SK-N-SH (cell line): Measurements from ENCODE around the gene GBP1. TPM values are rescaled to one million over a fixed set of nuclear protein-coding genes. Genes with fewer than 3 reads are reported as not detected.
A peak's percentile ranks its signal among the peaks of the same experiment; 100 is the strongest.

Experiments used
- CTCF ChIA-PET: fragments of 300-600, 350-600 bp; formaldehyde crosslinking; extraction: SDS; loops from one replicate; lab custom pipeline; 2021; lab: Yijun Ruan, JAX
- POLR2A ChIA-PET: fragments of 350-600 bp; sonication (Branson Sonifier 250); formaldehyde crosslinking; extraction: SDS; loops from one replicate; lab custom pipeline; 2020; ENCODE audit warnings: antibody characterized with exemption, inconsistent platforms; lab: Yijun Ruan, JAX
- DNase-seq: peaks from one replicate; pipeline ENCODE4 v3.0.0; 2012
- H2AFZ ChIP-seq: fragments of 200-600 bp; sonication (generic); 2 replicates; pipeline ENCODE4 v1.8.1; 2016; ENCODE audit warnings: antibody characterized with exemption, mild to moderate bottlenecking, low read depth
- H3F3A ChIP-seq: fragments of 200-600 bp; sonication (generic); replicated peaks from 2 replicates; pipeline ENCODE3; 2016; ENCODE audit warnings: antibody characterized with exemption, mild to moderate bottlenecking; ENCODE audit not compliant: insufficient read depth
- H3K27ac ChIP-seq, 2 experiments: fragments of 200-500 bp in 1 of 2; fragments of 200-600 bp in 1 of 2; sonication (Bioruptor generic) in 1 of 2; sonication (generic), shearing (Covaris generic) in 1 of 2; 2 replicates each; pipeline versions ENCODE4 v1.5.1 to v1.6.1; 2014 to 2016; ENCODE audit warnings: low read depth in 2 of 2, inconsistent platforms in 1 of 2, low read length in 1 of 2, mild to moderate bottlenecking in 1 of 2, mixed read lengths in 1 of 2
- H3K27me3 ChIP-seq: fragments of 200-600 bp; sonication (generic), shearing (Covaris generic); 2 replicates; pipeline ENCODE4 v1.6.1; 2016; ENCODE audit warnings: mixed run types; ENCODE audit not compliant: insufficient read depth
- H3K36me3 ChIP-seq, 2 experiments: fragments of 200-500 bp in 1 of 2; fragments of 200-600 bp in 1 of 2; sonication (Bioruptor generic) in 1 of 2; sonication (generic) in 1 of 2; replicated peaks in 1 of 2; 2 replicates each; pipeline versions ENCODE3 to v1.5.1; 2014 to 2016; ENCODE audit warnings: low read length in 1 of 2, mild to moderate bottlenecking in 1 of 2; ENCODE audit not compliant: insufficient read depth in 2 of 2, control insufficient read depth in 1 of 2
- H3K4me1 ChIP-seq, 2 experiments: fragments of 200-500 bp in 1 of 2; fragments of 200-600 bp in 1 of 2; sonication (Bioruptor generic) in 1 of 2; sonication (generic), shearing (Covaris generic) in 1 of 2; 2 replicates each; pipeline versions ENCODE4 v1.5.1 to v1.6.1; 2014 to 2016; ENCODE audit warnings: low read depth in 1 of 2, low read length in 1 of 2, mixed run types in 1 of 2; ENCODE audit not compliant: insufficient read depth in 2 of 2, control insufficient read depth in 1 of 2
- H3K4me2 ChIP-seq: fragments of 200-600 bp; sonication (generic), shearing (Covaris generic); 2 replicates; pipeline ENCODE4 v1.6.1; 2017; ENCODE audit warnings: mixed run types
- H3K4me3 ChIP-seq, 2 experiments: fragments of 200-500 bp in 1 of 2; fragments of 200-600 bp in 1 of 2; sonication (Bioruptor generic) in 1 of 2; sonication (generic), shearing (Covaris generic) in 1 of 2; 2 replicates each; pipeline versions ENCODE4 v1.5.1 to v1.8.1; 2014 to 2016; ENCODE audit warnings: low read depth in 2 of 2, inconsistent platforms in 1 of 2, low read length in 1 of 2, mild to moderate bottlenecking in 1 of 2, mixed read lengths in 1 of 2, moderate library complexity in 1 of 2
- H3K79me2 ChIP-seq: fragments of 200-600 bp; sonication (generic); 2 replicates; pipeline ENCODE4 v1.8.1; 2017; ENCODE audit warnings: mild to moderate bottlenecking; ENCODE audit not compliant: insufficient read depth
- H3K9ac ChIP-seq: fragments of 200-600 bp; sonication (generic); 2 replicates; pipeline ENCODE4 v1.6.1; 2017; ENCODE audit warnings: mixed run types
- H3K9me2 ChIP-seq: fragments of 200-600 bp; sonication (generic); 2 replicates; pipeline ENCODE4 v1.6.1; 2017; ENCODE audit warnings: mixed run types
- H3K9me3 ChIP-seq: fragments of 200-600 bp; sonication (generic); 2 replicates; pipeline ENCODE4 v1.6.1; 2017; ENCODE audit warnings: mixed run types, mild to moderate bottlenecking, moderate library complexity
- H4K20me1 ChIP-seq: fragments of 200-600 bp; sonication (generic); 2 replicates; pipeline ENCODE4 v1.6.1; 2017; ENCODE audit warnings: mild to moderate bottlenecking, mixed run types; ENCODE audit not compliant: insufficient read depth
- ELF1 ChIP-seq: IDR thresholded peaks from 2 replicates; pipeline ENCODE4 v1.4.0; 2012
- EP300 ChIP-seq, 2 experiments: IDR thresholded peaks; 2 replicates each; pipeline versions ENCODE4 v1.4.0 to v1.6.1; 2012; ENCODE audit warnings: borderline replicate concordance in 1 of 2, low read depth in 1 of 2, low read length in 1 of 2
- FOSL2 ChIP-seq: IDR thresholded peaks from 2 replicates; pipeline ENCODE4 v1.4.0; 2012; ENCODE audit warnings: low read depth, mild to moderate bottlenecking, moderate library complexity, borderline replicate concordance
- FOXJ3 ChIP-seq: sonication (generic); formaldehyde crosslinking; IDR thresholded peaks from 2 replicates; pipeline ENCODE4 v1.5.1; 2020; ENCODE audit warnings: mild to moderate bottlenecking, missing genetic modification reagents
- FOXM1 ChIP-seq: IDR thresholded peaks from 2 replicates; pipeline ENCODE4 v1.4.0; 2012; ENCODE audit warnings: low read depth, mild to moderate bottlenecking
- GABPA ChIP-seq: IDR thresholded peaks from 2 replicates; pipeline ENCODE4 v1.4.0; 2012; ENCODE audit warnings: low read depth, mild to moderate bottlenecking
- MAX ChIP-seq: IDR thresholded peaks from 2 replicates; pipeline ENCODE4 v1.4.0; 2012; ENCODE audit warnings: low read depth
- MXI1 ChIP-seq: IDR thresholded peaks from 2 replicates; pipeline ENCODE4 v1.6.1; 2012; ENCODE audit warnings: mild to moderate bottlenecking, low read depth, low read length, improper control_type of control experiment
- NFIC ChIP-seq: IDR thresholded peaks from 2 replicates; pipeline ENCODE4 v1.4.0; 2012; ENCODE audit warnings: borderline replicate concordance
- POLR2AphosphoS5 ChIP-seq: IDR thresholded peaks from 2 replicates; pipeline ENCODE4 v1.6.1; 2012; ENCODE audit warnings: low read depth, low read length
- RAD21 ChIP-seq: IDR thresholded peaks from 2 replicates; pipeline ENCODE4 v1.6.1; 2012; ENCODE audit warnings: mild to moderate bottlenecking, low read length
- REST ChIP-seq: IDR thresholded peaks from 2 replicates; pipeline ENCODE4 v1.6.1; 2012; ENCODE audit warnings: mild to moderate bottlenecking, low read depth, low read length, moderate library complexity
- RFX5 ChIP-seq: IDR thresholded peaks from 2 replicates; pipeline ENCODE4 v1.6.1; 2012; ENCODE audit warnings: mild to moderate bottlenecking, improper control_type of control experiment, low read length
- RXRA ChIP-seq: IDR thresholded peaks from 2 replicates; pipeline ENCODE4 v1.4.0; 2012; ENCODE audit warnings: low read depth, mild to moderate bottlenecking, borderline replicate concordance
- TEAD4 ChIP-seq: IDR thresholded peaks from 2 replicates; pipeline ENCODE4 v1.4.0; 2012; ENCODE audit warnings: mild to moderate bottlenecking, borderline replicate concordance; ENCODE audit not compliant: insufficient read depth
- USF2 ChIP-seq: fragments of 150-350 bp; IDR thresholded peaks from 2 replicates; pipeline ENCODE4 v1.6.1; 2017; ENCODE audit warnings: antibody characterized with exemption, low read length, low read depth, borderline replicate concordance
- WGBS: methylation state at CpG from one replicate; pipeline ENCODE4 v1.1.6; 2017; ENCODE audit warnings: low lambda C conversion rate; 5-methylcytosine and 5-hydroxymethylcytosine counted together
- polyA plus RNA-seq, 3 experiments: library from polyadenylated mRNA; depleted of rRNA; stranded (reverse); fragments of >200 nt; gene quantifications; 2 replicates each; pipeline ENCODE4 v1.2.3, GENCODE V29; 2012
- TF ChIP-seq, protein P1 (sequence below): fragments of 150-350 bp; IDR thresholded peaks from 2 replicates; pipeline ENCODE4 v1.6.1; 2016; ENCODE audit warnings: mild to moderate bottlenecking, low read depth, low read length

The GBP1 gene
- polyA plus RNA-seq (2012; rRNA removed): 6.9 and 7.4 TPM in 2 replicates
- 5.4 and 5.8 TPM in 2 replicates for polyA plus RNA-seq (2012; cell fraction: cytosol; rRNA removed)
- 10.0 and 19.7 TPM in 2 replicates for polyA plus RNA-seq (2012; cell fraction: nucleus; rRNA removed)

DNA sequence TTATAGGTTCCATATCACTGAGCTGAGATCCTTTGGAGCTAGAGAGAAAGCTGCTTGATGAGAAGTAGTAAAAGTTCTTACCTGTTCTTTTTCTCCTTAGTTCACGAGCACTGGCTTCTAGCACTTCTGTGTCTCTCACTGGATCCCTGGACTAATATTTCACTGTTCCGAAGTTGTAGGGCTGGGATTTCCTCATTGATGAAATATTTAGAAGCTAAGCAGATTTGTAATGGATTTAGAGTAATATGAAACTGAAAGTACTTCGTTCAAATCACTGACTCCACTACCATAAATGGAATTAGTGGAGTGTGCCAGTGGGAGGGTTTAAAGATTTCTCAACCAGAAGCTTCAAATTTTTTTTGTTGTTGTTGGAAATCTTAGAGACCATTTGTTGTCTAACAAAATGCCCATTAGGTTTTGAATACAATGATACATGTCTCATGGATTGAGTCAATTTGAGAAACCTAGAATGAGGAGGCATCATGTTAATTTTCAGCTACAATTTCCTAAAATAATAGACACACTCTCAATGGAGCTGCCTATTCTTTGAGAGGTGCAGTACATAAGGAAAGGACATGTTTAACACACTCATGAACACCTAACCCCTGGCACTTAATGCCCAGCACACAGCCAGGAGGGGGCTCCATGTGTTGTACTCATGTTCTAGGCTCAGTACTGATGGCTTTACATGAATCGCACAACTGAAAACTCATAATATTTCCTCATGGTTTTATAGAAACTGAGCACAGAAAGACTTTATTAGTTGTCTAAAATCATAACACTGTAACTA, at the start of gene GBP1:
GBP1 (minus strand) TSS at position 130 of the 790 bp plus-strand sequence. CDS start 1,974 bp downstream, outside the sequence.
- H3K36me3 ChIP-seq: peaks cover 0 to 4% of the 10 kb centered on the region in 2 experiments
- H3K27me3 ChIP-seq: no peaks in the 10 kb centered on the region
- no peak for DNase-seq
- 0 out of 2 replicates have a peak, but pooled peaks cover 4% of the 10 kb centered on the region for H3K9me2 ChIP-seq
- 41% methylated on average over 4 of the region's 4 CpGs for WGBS
- H3K9me3 ChIP-seq: no peaks in the 10 kb centered on the region
- H3K4me2 ChIP-seq: peak within 1 kb of the TSS; percentile 71
- POLR2A ChIA-PET: no interaction called here
- no peaks in the 10 kb centered on the region for H3F3A ChIP-seq
- peak within 1 kb of the TSS; percentile 55 to 76; a peak in 3 of 4 replicates for H3K27ac ChIP-seq
- CTCF ChIA-PET: interaction anchor here (0.9 to 1.8 kb wide), 2 partner anchors 20 to 66 kb away, joined by 4 to 6 read pairs; no protein-coding TSS in a partner anchor
- no peak for TF ChIP-seq TEAD4
- TF ChIP-seq GABPA: no peak
- TF ChIP-seq REST: no peak
- no peak for TF ChIP-seq USF2
- no peak for TF ChIP-seq RFX5
- TF ChIP-seq FOSL2: no peak
- no peak for TF ChIP-seq FOXM1
- TF ChIP-seq EP300 (IDR thresholded peaks at IDR 0.05; ENCODE audit: borderline replicate concordance in 1 of 2, low read depth in 1 of 2, low read length in 1 of 2): no peak
- TF ChIP-seq FOXJ3 (CRISPR knock-in tag): no peak
- TF ChIP-seq POLR2AphosphoS5: no peak
- H2AFZ ChIP-seq: peak within 1 kb of the TSS; percentile 94
- peak within 1 kb of the TSS; percentile 52 to 62 for H3K4me3 ChIP-seq
- H4K20me1 ChIP-seq: no peaks in the 10 kb centered on the region
- peaks cover 0 to 4% of the 10 kb centered on the region in 2 experiments; a peak in 2 of 4 replicates for H3K4me1 ChIP-seq
- H3K9ac ChIP-seq: peak within 1 kb of the TSS; percentile 55
- H3K79me2 ChIP-seq: no peaks in the 10 kb centered on the region

- TF ChIP-seq RFX5 (no peak), MAX (no peak), MXI1 (no peak), NFIC (no peak), ELF1 (no peak), RXRA (no peak), FOSL2 (no peak), TEAD4 (no peak), RAD21 (no peak)
- TF ChIP-seq, protein P1, sequence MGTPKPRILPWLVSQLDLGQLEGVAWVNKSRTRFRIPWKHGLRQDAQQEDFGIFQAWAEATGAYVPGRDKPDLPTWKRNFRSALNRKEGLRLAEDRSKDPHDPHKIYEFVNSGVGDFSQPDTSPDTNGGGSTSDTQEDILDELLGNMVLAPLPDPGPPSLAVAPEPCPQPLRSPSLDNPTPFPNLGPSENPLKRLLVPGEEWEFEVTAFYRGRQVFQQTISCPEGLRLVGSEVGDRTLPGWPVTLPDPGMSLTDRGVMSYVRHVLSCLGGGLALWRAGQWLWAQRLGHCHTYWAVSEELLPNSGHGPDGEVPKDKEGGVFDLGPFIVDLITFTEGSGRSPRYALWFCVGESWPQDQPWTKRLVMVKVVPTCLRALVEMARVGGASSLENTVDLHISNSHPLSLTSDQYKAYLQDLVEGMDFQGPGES: no peak
- TF ChIP-seq, all 33 proteins: peak for 0
- no peak overlapping the region for H2AFZ ChIP-seq
- no peak overlapping the region for H3K4me3 ChIP-seq
- H3K9me3 ChIP-seq: no peaks in the 10 kb centered on the region
- POLR2A ChIA-PET: no interaction called here
- H4K20me1 ChIP-seq: no peaks in the 10 kb centered on the region
- DNase-seq: no peak
- H3K4me2 ChIP-seq: no peak overlapping the region
- CTCF ChIA-PET: no interaction called here
- H3K9ac ChIP-seq: no peak overlapping the region
- no peak overlapping the region for H3K27ac ChIP-seq
- no peaks in the 10 kb centered on the region for H3K79me2 ChIP-seq
- H3K4me1 ChIP-seq: no peaks in the 10 kb centered on the region
- WGBS: 32% methylated on average over 2 of the region's 2 CpGs
- H3F3A ChIP-seq: no peaks in the 10 kb centered on the region
- no peaks in the 10 kb centered on the region for H3K27me3 ChIP-seq
- H3K36me3 ChIP-seq: peaks cover 2 to 18% of the 10 kb centered on the region in 2 experiments
- H3K9me2 ChIP-seq: no peaks in the 10 kb centered on the region
Measured at GRCh38 chr1:89114662-89115061, 49.7 kb upstream of the GBP1 start.
